Measurements from ENCODE around the gene IQCH. TPM values are rescaled to one million over a fixed set of nuclear protein-coding genes. Genes with fewer than 3 reads are reported as not detected.

The IQCH gene
- total and polyA plus RNA-seq, 9 of the 15 experiments (the other 6 are each of a cell fraction or from before 2014, with no cell fraction given): 1.8 to 3.9 (median 2.7) TPM

DNA sequence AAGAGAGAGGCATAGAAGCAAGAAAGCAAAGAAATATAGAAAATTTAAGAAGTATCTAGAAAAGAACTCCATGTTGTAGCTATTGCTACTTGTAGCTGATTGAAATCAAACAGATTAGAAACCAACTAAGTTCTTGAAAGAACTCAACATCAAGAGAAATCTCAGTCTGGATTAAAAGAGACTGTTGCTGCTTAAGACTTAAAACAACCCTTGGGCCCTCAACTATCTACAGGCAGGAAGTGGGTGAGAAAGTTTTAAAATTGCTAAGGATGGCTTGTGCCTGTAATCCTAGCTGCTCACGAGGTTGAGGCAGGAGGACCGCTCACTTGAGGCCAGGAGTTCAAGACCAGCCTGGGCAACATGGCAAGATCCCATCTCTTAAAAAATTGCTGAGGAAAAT lies 227.1 kb downstream of the IQCH start:
- CTCF ChIA-PET (ENCODE audit: low intra/inter-chr PET ratio): no interaction called here
- TF ChIP-seq SNIP1 (IDR thresholded peaks at IDR 0.05; ENCODE audit: low read depth) (no peak), MAFG (tag; conservative IDR thresholded peaks at IDR 0.05) (no peak), ILK (tag; IDR thresholded peaks at IDR 0.05; ENCODE audit: borderline replicate concordance, low read depth) (no peak), ZNF282 (CRISPR knock-in tag; IDR thresholded peaks at IDR 0.05) (no peak), CBFA2T3 (IDR thresholded peaks at IDR 0.05) (no peak), RFX5 (IDR thresholded peaks at IDR 0.05; ENCODE audit: low read depth, low read length) (no peak), MYBL2 (IDR thresholded peaks at IDR 0.05; ENCODE audit: low read depth) (no peak), MYBL2 (CRISPR knock-in tag; IDR thresholded peaks at IDR 0.05; ENCODE audit: borderline replicate concordance) (no peak), RBM22 (IDR thresholded peaks at IDR 0.05; ENCODE audit: low read depth, low read length, poor library complexity, severe bottlenecking) (no peak), TAF7 (tag; IDR thresholded peaks at IDR 0.05) (no peak), ELF1 (tag; IDR thresholded peaks at IDR 0.05) (no peak), U2AF2 (optimal IDR thresholded peaks at IDR 0.05; ENCODE audit: low read depth, low read length) (no peak), NFIC (IDR thresholded peaks at IDR 0.05) (no peak)
- TF ChIP-seq, protein P1, sequence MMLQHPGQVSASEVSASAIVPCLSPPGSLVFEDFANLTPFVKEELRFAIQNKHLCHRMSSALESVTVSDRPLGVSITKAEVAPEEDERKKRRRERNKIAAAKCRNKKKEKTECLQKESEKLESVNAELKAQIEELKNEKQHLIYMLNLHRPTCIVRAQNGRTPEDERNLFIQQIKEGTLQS (IDR thresholded peaks at IDR 0.05): no peak
- TF ChIP-seq, protein P1 (CRISPR knock-in tag; conservative IDR thresholded peaks at IDR 0.05): no peak
- TF ChIP-seq, protein P2, sequence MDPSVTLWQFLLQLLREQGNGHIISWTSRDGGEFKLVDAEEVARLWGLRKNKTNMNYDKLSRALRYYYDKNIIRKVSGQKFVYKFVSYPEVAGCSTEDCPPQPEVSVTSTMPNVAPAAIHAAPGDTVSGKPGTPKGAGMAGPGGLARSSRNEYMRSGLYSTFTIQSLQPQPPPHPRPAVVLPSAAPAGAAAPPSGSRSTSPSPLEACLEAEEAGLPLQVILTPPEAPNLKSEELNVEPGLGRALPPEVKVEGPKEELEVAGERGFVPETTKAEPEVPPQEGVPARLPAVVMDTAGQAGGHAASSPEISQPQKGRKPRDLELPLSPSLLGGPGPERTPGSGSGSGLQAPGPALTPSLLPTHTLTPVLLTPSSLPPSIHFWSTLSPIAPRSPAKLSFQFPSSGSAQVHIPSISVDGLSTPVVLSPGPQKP (CRISPR knock-in tag; IDR thresholded peaks at IDR 0.05): no peak
- TF ChIP-seq, protein P3, sequence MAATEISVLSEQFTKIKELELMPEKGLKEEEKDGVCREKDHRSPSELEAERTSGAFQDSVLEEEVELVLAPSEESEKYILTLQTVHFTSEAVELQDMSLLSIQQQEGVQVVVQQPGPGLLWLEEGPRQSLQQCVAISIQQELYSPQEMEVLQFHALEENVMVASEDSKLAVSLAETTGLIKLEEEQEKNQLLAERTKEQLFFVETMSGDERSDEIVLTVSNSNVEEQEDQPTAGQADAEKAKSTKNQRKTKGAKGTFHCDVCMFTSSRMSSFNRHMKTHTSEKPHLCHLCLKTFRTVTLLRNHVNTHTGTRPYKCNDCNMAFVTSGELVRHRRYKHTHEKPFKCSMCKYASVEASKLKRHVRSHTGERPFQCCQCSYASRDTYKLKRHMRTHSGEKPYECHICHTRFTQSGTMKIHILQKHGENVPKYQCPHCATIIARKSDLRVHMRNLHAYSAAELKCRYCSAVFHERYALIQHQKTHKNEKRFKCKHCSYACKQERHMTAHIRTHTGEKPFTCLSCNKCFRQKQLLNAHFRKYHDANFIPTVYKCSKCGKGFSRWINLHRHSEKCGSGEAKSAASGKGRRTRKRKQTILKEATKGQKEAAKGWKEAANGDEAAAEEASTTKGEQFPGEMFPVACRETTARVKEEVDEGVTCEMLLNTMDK (IDR thresholded peaks at IDR 0.05; ENCODE audit: borderline replicate concordance, insufficient read depth, low read depth, low read length, poor library complexity, severe bottlenecking): no peak

More for the DNA sequence above, 227.1 kb downstream of the IQCH start:
- Histone ChIP-seq H3K9ac (ENCODE audit: insufficient read depth in 1 of 2, low read depth in 2 of 2, low read length in 2 of 2) (no peak overlapping the region), H3K79me2 (ENCODE audit: control insufficient read depth, insufficient read depth, low read length) (no peaks in the 10 kb centered on the region), H3K9me3 (replicated peaks; ENCODE audit: control insufficient read depth, insufficient read depth, low read depth, low read length) (no peaks in the 10 kb centered on the region), H3K4me1 (replicated peaks in 1 of 2; ENCODE audit: control insufficient read depth in 2 of 2, insufficient read depth in 2 of 2, low read length in 2 of 2) (no peaks in the 10 kb centered on the region), H3K4me3 (no peak overlapping the region), H2AFZ (ENCODE audit: low read depth, low read length) (no peak overlapping the region), H3K27me3 (ENCODE audit: control insufficient read depth in 2 of 2, insufficient read depth in 2 of 2, low read length in 2 of 2) (peaks cover 3 to 6% of the 10 kb centered on the region in 2 experiments; a peak in 3 of 5 replicates), H4K20me1 (replicated peaks; ENCODE audit: control insufficient read depth, insufficient read depth, low read length) (no peaks in the 10 kb centered on the region), H3K4me2 (ENCODE audit: insufficient read depth, low read length) (no peak overlapping the region), H3K27ac (ENCODE audit: extremely low read depth, low read depth, low read length) (no peak overlapping the region), H3K9me1 (ENCODE audit: control insufficient read depth, insufficient read depth, low read length) (no peaks in the 10 kb centered on the region), H3K36me3 (ENCODE audit: control insufficient read depth, insufficient read depth, low read length) (no peaks in the 10 kb centered on the region)
- ATAC-seq (no peak), DNase-seq (ENCODE audit: extremely low read depth in 1 of 4, low spot score in 3 of 4) (no peak), FAIRE-seq (no peak)
- intact Hi-C loops (cut with micrococcal nuclease): no loop called here
- POLR2A ChIA-PET: no interaction called here
- in situ Hi-C loops (cut with MboI): no loop called here
- BruUV-seq (replicated peaks): no TSS peak
- 33% methylated on average over 2 of the region's 2 CpGs for WGBS (ENCODE audit: insufficient coverage, low coverage, missing lambda C conversion rate)

Measured in K562 (cell line).